ENCODE results near the gene KDM1B.

Gene KDM1B

DNA sequence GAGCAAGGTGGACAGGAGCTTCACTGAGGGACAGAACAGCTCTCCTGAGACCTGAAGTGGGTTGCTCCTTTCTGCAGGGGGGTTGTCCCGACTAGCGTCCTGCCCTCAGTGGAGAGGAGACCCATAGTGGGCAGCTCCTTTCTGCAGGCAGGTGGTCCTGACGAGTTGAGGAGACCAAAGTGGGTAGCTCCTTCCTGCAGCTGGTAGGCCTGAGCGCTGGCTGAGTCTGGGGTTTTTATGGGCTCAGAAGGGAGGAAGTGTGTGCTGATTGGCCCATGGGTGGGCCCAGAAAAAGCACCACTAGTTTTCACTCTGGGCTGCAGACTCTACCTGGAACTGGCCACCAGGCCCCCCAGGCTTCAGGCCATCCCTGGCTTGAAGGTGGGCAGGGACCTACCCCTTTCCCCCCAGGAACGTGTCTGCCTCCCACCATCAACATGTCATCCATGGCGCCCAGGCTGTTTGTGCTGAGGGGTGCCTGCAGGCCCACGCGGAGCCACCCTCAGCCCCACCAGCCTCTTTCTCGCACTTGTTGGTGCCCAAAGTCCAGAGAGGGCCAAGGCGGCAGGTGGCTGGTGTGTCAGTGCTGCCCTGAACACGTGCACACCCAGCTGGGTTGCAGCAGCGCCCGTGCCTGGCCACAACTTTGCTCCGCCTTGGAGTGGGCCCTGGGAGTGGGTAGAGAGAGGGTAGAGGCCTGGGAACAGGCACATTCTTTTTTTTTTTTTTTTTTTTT, 110.7 kb downstream of the KDM1B start:
- TF ChIP-seq, protein P1, sequence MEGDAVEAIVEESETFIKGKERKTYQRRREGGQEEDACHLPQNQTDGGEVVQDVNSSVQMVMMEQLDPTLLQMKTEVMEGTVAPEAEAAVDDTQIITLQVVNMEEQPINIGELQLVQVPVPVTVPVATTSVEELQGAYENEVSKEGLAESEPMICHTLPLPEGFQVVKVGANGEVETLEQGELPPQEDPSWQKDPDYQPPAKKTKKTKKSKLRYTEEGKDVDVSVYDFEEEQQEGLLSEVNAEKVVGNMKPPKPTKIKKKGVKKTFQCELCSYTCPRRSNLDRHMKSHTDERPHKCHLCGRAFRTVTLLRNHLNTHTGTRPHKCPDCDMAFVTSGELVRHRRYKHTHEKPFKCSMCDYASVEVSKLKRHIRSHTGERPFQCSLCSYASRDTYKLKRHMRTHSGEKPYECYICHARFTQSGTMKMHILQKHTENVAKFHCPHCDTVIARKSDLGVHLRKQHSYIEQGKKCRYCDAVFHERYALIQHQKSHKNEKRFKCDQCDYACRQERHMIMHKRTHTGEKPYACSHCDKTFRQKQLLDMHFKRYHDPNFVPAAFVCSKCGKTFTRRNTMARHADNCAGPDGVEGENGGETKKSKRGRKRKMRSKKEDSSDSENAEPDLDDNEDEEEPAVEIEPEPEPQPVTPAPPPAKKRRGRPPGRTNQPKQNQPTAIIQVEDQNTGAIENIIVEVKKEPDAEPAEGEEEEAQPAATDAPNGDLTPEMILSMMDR (IDR thresholded peaks at IDR 0.05; ENCODE audit: insufficient read depth, low read depth, low read length, missing control alignments), result no peak
- no peak for DNase-seq (ENCODE audit: low read depth)
- no peak overlapping the region for H3K4me3 ChIP-seq (ENCODE audit: low read length)

DNA sequence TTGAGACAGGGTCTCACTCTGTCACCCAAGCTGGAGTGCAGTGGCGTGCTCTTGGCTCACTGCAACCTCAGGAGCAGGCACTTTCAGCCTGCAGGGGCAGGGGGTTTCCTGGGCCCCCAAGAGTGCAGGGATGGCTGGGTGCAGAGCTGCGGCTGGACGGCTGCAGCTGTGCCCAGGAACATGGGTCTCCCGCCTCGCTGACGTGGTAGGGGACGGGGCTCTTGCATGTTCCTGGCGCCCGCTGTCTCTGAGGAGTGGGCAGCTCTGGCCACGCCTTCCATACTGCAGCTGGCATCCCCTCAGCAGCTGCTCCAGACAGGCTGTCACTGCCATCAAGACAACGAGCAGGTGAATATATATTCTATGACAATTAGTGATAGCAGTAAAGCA, 111.3 kb downstream of the KDM1B start:
- no peak for DNase-seq (ENCODE audit: low read depth)
- no peak overlapping the region for H3K4me3 ChIP-seq (ENCODE audit: low read length)
- TF ChIP-seq, protein P1 (IDR thresholded peaks at IDR 0.05; ENCODE audit: insufficient read depth, low read depth, low read length, missing control alignments), result no peak

DNA sequence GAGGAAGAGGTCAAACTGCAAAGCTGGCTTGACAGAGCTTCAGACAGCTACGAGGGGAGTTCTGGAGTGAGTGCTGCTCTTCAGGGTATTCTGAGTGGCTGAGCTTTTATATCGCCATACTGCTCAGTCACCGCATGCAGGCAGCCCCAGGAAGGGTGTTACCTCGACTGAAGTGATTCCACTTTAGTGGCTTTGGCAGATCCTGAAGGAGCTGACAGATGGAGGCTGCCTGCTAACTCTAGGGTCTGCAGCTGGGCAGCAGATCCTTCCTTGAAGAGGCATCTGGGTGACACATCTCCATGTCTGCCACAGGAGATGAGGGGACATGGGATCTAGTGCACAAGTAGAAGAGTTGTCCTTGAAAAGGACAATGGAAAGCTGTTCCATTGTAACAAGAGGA, 112.8 kb downstream of the KDM1B start:
- TF ChIP-seq, protein P1 (IDR thresholded peaks at IDR 0.05; ENCODE audit: insufficient read depth, low read depth, low read length, missing control alignments), result no peak
- H3K4me3 ChIP-seq (ENCODE audit: low read length), result no peak overlapping the region
- DNase-seq (ENCODE audit: low read depth), result no peak

DNA sequence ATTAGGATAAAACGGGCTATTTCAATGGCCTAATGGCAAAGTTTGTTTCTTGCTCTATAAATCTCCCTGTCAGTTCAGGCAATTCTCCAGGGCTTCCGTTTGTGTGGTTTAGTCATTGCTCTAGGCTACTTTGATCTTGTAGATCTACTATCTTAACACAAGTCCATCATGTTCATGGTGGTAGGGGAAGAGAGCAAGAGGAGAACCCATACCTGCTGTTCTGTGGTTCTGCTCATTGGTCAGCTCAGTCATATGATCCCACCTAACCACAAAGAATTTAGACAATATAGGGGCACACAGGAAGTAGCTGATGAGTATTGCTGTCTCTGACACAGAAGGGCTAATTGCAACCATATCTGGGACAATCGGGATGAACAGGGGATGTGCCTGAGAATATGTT, 114.0 kb downstream of the KDM1B start:
- no peak overlapping the region for H3K4me3 ChIP-seq (ENCODE audit: low read length)
- TF ChIP-seq, protein P1 (IDR thresholded peaks at IDR 0.05; ENCODE audit: insufficient read depth, low read depth, low read length, missing control alignments), result no peak
- DNase-seq (ENCODE audit: low read depth), result no peak

DNA sequence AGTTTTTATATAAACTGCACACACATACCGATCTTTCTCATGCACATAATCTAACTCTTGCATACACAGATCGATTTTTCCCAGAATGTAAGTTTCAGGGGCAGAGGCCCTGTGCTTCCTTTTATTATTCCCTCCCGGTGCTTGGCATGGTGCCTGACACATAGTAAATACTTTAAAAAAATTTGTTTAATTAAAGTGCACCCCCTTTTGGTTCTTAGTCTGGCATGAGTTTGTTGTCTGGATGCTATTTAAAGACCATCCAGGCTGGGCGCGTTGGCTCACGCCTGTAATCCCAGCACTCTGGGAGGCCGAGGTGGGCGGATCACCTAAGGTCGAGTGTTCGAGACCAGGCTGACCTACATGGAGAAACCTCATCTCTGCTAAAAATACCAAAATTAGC, 114.5 kb downstream of the KDM1B start:
- H3K4me3 ChIP-seq (ENCODE audit: low read length), result no peak overlapping the region
- no peak for DNase-seq (ENCODE audit: low read depth)
- TF ChIP-seq, protein P1 (IDR thresholded peaks at IDR 0.05; ENCODE audit: insufficient read depth, low read depth, low read length, missing control alignments), result no peak

DNA sequence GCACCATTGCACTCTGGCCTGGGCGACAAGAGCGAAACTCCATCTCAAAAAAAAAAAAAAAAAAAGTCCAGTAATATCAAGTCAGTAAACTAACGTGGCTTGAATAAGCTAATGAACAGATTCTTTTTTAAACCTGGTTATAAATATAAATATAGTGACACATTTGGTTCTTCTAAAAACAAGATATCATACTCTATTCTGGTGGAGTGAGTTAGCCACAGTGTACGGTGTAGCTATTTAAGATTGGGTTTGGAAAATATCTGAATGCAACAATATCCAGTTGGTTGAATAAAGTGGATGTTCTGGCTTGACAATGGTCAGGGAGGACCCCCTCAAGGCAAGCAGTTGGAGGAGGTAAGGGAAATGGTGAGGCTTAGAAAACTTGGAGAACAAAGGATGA, 115.0 kb downstream of the KDM1B start:
- no peak for DNase-seq (ENCODE audit: low read depth)
- no peak overlapping the region for H3K4me3 ChIP-seq (ENCODE audit: low read length)
- TF ChIP-seq, protein P1 (IDR thresholded peaks at IDR 0.05; ENCODE audit: insufficient read depth, low read depth, low read length, missing control alignments), result no peak
